GM19463 (cell line): ENCODE measurements around the gene DHRSX.
"Not testable (repeated sequence)": the region's sequence is repeated elsewhere in the genome, so short reads cannot be mapped to it uniquely, and the experiment has no call there.

Experiments used
- ATAC-seq: cut with Tn5 transposase; IDR thresholded peaks from one replicate; pipeline ENCODE4 v1.9.1; 2021; ENCODE audit warnings: mild to moderate bottlenecking, moderate library complexity; ENCODE audit not compliant: unreplicated experiment

Gene DHRSX

DNA sequence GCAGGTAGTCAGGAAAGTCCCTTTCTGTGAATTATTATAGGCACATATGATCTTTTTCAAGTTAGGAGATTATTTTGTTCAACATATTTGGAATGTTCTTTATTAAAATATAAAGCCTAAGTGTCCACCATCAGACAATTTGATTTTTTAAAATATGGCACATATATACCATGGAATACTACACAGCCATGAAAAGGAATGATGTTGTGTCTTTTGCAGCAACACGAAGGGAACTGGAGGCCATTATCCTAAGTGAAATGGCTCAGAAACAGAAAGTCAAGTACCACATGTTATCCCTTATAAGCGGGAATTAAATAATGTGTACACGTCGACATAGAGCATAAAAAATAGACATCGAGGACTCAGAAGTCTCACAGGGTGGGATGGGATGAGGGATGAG, 73.0 kb downstream of the DHRSX start:
- no peak for ATAC-seq

DNA sequence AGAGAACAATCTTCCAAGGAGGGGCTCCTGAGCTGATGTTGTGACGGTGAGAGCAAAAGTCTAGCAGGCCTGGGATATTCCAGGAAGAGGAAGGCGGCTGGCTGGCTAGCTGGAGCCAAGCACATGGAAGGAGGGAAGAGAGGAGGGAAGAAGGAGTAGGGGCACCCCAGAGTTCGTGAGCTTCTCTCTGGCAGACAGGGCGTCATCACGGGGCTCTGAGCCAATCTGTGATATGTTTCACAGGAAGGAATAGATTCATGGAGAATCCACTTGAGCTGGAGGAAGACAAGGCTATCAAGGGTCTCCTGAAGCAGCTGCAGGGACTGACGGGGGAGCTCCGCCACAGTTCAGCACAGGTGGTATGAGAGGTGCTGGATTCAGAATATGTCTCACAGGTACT, 73.6 kb downstream of the DHRSX start:
- ATAC-seq, result no peak

DNA sequence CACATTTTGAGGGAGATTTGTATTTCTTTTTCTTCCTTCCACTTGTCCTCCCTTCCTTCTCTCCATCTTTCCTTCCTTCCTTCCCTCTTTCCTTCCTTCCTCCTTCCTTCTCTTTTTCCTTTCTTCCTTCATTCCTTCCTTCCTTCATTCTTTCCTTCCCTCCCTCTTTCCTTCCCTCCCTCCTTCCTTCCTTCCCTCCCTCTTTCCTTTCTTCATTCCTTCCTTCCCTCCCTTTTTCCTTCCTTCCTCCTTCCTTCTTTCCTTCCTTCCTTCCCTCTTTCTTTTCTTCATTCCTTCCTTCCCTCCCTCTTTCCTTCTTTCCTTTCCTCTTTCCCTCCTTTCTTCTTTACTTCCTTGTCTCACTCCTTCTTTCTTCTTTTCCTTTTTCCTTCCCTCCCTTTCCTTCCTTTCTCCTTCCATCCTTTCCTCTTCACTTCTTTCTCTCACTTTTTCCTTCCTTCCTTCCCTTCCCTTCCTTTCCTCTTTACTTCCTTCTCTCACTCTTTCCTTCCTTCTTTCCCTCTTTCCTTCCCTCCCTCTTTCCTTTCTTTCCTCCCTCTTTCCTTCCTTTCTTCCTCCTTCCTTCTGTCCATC, 74.4 kb downstream of the DHRSX start:
- no peak for ATAC-seq

DNA sequence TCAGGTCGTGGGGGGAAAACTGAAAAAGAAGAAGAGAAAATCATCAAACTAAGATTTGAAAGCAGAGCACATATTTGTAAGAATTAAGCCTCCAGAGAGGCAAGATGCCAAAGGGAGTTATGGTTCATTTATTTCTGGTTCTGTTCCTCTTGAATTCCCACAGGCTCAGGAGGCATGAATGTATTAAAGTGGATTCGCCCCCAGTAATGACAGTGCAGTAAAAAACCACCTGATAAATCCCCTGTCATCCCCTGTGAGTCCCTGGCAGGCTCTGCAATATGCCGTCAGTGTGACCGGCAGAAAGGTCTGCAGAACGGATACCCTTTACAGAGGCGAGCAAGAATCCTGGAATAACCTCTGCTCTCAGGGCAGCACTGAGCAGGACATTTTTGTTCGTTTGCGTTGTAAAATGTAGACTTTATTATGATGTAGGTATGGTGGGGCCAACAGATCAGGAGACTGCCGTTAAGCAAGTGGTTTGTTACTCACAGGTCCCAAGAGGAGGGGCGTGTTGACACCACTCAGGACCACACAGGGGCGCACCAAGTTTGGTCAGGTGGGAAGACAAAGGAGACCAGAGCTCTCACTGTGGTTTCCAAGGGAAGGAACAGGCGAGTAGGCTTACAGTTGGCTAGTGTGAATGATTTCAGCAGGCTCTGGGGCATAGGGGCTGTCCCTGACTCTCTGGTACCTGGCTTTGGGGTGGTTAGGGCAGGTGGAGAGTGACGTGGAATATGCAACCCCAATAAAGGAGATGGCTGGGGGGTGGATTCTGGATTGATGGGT, 75.3 kb downstream of the DHRSX start:
- ATAC-seq, result no peak

DNA sequence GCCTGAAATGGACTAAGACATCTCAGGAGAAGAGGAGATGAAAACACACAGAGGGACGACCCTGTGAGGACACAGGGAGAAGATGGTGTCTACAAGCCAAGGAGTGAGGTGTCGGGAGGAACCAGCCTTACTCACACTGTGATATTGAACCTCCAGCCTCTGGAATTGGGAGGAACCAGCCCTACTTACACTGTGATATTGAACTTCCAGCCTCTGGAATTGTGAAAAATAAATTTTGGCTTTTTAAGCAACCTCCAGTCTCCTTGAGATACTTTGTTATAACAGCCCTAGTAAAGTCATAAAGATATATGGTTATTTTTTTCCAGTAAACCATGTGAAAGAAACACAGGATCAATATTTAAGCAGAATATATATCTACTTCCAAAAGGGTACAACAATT, 76.5 kb downstream of the DHRSX start:
- no peak for ATAC-seq

DNA sequence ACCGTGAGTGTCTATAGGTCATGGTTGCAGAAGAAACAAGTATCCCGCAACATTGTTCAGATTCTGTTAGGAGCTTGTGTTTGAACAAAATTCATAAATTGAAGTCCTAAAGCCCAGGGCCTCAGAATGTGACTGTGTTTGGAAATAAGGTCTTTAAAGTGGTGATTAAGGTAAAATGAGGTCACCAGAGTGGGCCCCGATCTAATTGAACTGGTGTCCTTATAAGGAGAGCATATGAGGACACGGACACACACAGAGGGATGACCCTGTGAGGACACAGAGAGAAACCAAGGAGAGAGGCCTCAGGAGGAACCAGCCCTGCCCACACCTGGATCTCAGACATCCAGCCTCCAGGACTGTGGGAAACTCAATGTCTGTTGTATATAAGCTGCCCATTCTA, 76.9 kb downstream of the DHRSX start:
- ATAC-seq, result no peak

DNA sequence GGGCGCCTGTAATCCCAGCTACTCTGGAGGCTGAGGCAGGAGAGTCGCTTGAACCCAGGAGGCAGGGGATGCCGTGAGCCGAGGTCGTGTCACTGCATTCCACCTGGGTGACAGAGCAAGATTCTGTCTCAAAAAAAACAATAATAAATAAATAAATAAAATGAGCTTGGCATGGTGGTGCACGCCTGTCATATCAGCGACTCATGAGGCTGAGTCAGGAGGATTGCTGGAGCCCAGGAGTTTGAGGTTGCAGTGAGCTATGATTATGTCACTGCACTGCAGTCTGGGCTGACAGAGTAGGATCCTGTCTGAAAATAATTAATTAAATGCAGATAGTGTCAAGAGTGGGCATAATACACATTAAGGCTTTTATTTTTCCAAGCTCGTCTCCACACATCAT, 77.5 kb downstream of the DHRSX start:
- ATAC-seq, result no peak

DNA sequence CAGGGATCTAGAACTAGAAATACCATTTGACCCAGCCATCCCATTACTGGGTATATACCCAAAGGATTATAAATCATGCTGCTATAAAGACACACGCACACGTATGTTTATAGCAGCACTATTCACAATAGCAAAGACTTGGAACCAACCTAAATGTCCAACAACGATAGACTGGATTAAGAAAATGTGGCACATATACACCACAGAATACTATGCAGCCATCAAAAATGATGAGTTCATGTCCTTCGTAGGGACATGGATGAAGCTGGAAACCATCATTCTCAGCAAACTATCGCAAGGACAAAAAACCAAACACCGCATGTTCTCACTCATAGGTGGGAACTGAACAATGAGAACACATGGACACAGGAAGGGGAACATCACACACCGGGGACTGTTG, 81.4 kb downstream of the DHRSX start:
- not testable (repeated sequence) for ATAC-seq

DNA sequence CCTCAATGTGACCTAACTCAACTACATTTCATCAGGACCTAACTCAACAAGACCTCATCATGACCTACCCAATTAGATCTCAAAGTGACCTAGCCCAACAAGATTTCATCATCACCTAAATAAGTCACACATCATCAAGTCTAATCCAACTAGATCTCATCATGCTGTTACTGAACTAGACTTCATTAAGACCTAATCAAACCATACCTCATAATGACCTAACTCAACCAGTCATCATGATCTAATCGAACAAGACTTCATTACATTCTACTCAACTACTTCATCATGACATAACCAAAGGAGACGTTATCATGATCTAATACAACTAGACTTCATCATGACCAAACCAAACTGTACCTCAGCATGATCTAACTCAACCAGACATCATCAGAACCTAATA, 82.8 kb downstream of the DHRSX start:
- no peak for ATAC-seq

DNA sequence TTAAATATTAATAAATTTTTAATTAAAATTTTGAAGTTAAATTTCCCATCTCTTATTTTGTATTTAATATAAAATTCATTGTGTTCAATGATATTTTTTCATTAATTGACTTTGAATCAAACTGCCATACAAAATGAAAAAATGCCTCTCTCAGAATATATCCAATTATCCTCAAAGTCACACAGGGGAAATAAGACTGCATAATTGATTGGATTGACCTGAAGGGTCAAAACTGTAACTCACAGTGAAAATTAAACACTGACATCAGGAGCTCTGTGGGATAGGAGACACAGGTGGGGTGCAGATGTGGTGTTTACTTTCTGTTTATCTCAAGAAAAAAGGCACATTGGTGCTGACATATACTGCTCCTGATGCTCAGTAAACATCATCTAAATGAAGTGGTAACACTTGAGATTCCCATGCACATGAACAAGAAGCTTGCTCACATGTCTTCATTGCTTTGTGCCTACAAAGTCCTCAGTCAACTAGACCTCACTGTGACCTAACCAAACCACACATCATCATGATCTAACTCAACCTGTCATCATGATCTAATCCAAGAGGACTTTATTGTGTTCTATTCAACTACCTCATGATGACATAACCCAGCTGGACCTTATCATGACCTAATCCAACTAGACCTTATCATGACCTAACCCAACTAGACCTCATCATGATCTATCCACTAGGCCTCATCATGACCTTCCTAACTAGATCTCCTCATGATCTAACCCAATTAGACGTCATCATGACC, 83.7 kb downstream of the DHRSX start:
- no peak for ATAC-seq

DNA sequence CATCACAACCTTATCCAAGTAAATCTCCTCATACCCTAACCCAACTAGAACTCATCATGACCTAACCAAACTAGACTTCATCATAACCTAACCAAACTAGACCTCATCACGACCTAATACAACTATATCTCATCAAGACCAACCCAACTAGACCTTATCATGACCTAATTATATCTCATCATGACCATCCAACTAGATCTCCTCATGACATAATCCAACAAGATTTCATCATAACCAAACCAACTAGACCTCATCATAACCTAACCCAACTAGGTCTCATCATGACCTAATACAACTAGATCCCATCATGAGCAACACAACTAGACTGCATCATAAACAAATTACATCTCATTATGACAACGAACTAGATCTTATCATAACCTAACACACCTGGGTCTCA, 86.4 kb downstream of the DHRSX start:
- ATAC-seq, result no peak

DNA sequence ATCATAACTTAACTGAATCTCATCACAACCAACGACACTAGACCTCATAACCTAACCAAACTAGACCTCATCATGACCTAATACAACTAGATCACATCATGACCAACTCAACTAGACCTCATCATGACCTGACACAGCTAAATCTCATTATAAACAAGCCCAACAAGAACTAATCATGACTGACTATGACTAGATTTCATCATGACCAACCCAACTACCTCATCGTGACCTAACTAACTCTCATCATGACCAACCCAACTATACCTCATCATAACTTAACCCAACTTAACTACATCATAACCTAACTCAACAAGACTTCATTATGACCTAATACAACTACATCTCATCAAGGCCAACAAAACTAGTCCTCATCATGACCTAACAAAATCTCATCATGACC, 86.8 kb downstream of the DHRSX start:
- ATAC-seq, result no peak

DNA sequence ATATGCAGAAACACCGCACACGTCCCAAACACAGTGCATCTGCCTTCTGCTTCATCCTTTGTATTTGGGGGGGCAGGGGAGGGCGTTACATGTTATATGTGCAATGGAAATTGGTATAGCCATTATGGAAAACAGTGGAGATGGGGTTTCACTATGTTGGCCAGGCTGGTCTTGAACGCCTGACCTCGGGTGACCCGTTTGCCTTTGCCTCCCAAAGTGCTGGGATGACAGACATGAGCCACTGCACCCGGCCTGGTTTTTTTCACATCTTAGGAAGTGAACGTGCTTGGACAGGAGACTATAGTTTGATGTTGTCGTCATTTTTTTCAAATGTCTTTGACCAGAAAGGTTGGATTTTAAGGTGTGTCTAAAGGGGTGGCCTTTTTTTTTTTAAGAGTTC, 88.6 kb downstream of the DHRSX start:
- ATAC-seq, result no peak

DNA sequence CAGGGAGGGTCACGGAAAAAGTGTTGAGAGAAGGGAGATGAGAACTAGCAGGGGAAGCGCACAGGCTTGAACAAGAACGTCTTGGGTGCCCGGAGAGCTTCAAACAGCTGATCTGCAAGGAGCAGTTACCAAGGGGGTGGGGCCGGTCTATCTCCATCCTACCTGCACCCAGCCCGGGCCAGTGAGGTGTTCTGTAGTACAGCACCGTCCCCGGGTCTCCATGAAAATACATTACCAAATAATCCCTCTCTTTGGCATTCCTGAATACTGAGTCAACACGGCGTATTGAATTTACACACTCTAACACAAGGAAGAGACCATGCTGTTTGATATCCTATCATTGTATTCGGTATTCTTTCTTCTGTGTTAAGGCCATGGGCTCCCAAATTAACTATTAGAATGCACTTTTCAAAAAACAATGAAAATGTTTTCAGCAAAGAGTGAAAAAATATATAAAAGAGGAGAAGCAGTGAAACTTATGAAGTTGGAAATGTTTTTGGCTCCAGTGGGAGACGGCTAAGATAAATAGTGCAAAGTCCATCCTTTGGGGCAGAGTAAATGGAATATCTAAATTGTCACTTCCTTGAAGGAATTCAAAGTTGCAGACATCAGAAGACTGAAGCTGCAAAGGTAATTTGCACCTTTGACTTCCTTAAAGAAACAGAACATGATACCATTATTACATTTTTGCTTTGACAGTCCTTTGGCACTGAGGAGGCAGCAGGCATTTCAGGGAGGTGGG, 90.3 kb downstream of the DHRSX start:
- ATAC-seq, result no peak

DNA sequence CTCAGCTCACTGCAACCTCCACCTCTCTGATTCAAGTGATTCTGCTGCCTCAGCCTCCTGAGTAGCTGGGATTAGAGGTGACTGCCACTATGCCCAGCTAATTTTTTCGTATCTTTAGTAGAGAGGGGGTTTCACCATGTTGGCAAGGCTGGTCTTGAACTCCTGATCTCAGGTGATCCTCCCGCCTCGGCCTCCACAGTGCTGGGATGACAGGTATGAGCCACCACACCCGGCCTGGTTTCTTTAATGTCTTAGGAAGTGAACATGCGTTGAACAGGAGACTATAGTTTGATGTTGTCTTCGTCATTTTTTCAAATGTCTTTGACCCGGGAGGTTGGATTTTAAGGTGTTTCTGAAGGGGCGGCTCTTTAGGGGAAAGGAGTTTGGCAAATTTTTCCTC, 91.0 kb downstream of the DHRSX start:
- no peak for ATAC-seq

DNA sequence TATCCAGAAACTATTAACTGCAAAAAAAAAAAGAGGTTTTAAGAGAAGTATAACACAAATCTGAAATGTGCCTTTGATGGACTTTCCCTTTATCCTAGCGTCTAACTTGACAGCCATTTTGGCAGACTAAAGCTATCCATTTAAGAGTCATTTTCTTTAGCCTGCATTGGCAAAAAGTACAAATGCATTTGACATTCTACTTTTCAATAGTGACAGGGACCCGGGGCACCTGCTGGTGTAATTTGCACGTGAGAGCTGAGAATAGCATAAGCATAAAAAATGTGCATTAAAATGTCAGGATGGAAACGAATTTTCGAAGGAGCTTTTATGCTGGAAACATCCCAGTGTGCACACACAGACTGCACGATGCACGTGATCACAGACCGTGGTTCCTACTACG, 91.9 kb downstream of the DHRSX start:
- ATAC-seq, result no peak

DNA sequence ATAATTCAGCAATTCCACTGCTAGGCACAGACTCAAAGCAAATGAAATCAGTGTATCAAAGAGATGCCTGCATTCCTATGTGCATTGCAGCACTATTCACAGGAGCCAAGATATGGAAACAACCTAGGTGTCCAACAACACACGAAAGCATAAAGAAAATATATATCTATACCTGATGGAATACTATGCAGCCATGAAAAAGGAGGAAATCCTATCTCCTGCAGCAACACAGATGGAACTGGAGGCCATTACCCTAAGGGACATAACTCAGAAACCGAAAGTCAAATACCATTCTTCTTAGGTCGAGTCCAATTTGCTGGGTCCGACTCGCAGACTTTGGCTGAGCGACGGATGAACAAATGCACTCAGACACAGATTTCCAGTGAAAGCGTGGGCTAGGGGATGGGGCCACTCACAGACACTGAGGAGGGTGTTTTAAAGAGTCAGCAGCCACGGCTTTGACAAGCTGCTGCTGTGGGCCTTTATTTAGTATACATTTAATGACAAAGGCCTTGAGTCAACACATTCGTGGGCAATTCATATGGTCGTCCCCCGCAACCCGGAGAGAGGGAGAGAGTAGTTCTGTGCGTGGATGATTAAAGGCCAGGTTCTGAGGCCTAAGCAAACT, 93.8 kb downstream of the DHRSX start:
- no peak for ATAC-seq

DNA sequence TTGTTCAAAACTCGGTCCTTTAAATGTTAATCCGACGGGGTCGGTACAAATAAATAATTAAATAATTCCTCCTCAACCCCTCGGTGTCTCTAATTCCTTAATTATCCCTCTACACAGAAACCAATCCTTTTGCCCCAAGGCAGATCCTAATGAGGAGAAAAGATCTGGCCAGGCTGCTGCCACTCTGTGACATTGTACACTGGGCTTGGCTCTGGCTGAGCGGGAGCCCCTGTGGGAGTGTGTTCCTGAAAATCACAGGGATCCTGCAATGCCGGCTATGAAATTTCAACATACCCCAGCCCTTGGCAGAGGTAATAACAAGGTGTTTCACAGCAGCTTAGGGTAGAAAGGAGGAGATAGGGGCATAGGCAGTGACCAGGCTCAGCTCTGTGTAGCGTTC, 96.0 kb downstream of the DHRSX start:
- no peak for ATAC-seq

DNA sequence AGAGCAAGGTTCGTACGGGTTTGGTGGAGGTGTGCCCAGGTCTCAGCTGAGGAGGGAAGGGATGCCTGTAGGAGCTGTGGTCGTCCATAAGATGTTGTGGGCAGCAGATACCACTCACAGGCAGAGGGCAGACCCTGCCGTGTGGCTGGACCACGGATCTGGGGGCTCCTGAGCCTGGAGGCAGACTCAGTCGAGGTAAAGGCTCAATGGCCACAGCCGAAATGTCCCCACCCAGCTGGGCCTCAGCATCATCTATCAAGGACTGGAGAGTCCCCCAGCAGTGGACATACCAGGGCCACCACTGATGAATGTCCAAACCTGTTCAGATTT, 98.5 kb downstream of the DHRSX start:
- ATAC-seq, result no peak

DNA sequence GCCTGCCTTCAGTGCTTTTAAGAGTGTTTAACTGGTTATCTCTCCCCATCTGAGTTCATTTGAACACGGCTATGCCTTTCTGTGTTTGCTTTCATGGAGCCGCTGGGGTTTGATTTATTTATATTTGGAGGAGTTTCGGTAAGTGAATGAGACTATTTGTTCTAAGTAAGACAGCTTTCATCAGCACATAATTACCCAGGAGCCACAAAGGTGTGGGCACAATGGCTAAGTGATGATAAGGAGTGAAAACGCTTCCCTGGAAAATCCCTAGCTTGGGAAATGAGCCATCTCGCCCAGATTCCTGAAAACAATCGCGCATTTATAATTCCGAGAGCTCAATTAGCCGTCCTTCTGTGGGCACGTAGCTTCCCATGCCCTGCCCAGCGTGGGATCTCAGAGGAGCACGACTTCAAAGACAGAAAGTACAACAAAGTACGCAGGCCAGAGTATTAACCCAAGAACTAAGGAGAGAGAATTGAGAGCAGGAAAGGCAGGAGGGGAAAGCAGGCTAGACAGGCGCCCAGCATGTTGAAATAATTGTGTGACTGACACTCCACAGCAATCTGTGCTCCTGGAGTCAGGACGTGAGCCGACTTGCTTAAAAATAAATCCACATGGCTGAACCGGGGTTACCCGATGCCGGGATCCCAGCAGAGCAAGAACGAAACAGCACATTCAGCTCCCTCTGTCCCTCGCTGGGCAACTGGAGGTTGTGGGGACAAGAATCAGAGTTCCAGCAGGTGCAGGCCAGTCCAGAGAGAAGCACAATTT, 99.0 kb downstream of the DHRSX start:
- ATAC-seq, result no peak
